AG09309 (cell line): ENCODE results near the gene RAB17.

ENCODE experiments used
- DNase-seq: peaks from one replicate; pipeline ENCODE4 v3.0.0-alpha.2; 2010; ENCODE audit warnings: low read depth
- H3K4me3 ChIP-seq: 2 replicates; pipeline ENCODE4 v1.5.1; 2011; ENCODE audit warnings: mild to moderate bottlenecking, low read depth, low read length, moderate library complexity; ENCODE audit not compliant: control insufficient read depth
- TF ChIP-seq, protein P1 (sequence below): IDR thresholded peaks from 2 replicates; pipeline ENCODE4 v1.5.1; 2011; ENCODE audit warnings: mild to moderate bottlenecking, low read depth, low read length, inconsistent platforms; ENCODE audit not compliant: insufficient read depth, control insufficient read depth; ENCODE audit errors: missing control alignments

The RAB17 gene

DNA sequence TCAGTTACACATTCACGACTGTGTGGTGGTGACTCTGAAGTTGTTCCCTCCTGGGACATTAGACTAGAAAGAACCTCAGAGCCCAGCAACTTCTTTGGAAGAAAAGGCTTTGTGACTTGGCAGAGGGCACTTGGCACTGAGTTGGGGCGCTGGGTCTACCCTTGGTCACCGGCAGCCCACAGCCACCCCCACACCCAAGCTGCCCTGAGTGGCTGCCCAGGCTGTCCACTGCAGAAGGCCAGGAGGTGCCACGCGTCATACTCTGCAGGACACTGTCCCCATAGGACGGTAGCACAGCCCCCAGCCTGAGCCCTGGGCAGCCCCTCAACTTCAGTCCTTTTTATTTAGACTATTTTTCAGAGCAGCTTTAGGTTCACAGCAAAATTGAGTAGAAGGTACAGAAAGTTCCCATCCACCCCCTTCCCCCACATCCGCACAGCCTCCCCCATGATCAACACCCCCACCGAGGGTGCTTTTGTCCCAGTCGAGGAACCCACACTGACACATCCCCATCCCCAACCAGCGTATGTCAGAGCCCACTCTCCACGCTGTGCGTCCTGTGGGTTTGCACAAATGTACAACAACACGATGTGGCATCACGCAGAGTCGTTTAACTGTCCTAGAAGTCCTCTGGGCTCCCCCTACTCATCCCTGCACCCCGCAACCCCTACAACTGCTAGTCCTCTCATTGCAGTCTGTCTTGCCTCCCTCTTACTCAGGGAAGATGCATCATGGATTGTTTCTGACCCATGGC is 23.1 kb downstream of the RAB17 start:
- TF ChIP-seq, protein P1, sequence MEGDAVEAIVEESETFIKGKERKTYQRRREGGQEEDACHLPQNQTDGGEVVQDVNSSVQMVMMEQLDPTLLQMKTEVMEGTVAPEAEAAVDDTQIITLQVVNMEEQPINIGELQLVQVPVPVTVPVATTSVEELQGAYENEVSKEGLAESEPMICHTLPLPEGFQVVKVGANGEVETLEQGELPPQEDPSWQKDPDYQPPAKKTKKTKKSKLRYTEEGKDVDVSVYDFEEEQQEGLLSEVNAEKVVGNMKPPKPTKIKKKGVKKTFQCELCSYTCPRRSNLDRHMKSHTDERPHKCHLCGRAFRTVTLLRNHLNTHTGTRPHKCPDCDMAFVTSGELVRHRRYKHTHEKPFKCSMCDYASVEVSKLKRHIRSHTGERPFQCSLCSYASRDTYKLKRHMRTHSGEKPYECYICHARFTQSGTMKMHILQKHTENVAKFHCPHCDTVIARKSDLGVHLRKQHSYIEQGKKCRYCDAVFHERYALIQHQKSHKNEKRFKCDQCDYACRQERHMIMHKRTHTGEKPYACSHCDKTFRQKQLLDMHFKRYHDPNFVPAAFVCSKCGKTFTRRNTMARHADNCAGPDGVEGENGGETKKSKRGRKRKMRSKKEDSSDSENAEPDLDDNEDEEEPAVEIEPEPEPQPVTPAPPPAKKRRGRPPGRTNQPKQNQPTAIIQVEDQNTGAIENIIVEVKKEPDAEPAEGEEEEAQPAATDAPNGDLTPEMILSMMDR: no peak
- no peak overlapping the region for H3K4me3 ChIP-seq
- DNase-seq: no peak

DNA sequence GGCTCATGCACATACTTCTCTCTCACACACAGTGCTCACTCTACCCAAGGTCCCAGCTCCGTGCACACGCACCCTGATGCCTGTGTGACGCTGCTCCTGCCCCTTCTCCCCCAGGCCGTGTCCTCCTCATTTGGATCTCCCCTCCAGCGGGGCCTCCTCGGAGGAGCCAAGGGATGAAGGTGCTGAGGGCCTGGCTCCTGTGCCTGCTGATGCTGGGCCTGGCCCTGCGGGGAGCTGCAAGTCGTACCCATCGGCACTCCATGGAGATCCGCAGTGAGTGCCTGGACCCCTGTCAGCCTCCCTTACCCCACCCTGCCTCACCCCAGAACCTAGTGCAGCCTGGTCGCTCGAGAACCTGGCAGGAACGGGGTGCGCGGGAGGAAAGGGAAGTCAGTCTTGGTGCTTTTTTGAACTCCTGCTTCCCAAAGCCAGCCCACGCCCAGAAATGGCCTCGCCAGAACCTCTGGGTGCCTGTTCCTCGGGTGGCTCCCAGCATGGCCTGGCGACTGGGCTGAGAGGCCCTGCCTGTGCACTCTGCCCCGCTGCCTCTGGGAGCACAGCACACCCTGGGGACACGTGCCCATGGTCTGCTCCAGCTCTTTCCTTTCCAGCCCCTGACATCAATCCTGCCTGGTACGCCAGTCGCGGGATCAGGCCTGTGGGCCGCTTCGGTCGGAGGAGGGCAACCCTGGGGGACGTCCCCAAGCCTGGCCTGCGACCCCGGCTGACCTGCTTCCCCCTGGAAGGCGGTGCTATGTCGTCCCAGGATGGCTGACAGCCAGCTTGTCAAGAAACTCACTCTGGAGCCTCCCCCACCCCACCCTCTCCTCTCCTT is 23.9 kb downstream of the RAB17 start, which contains the start of gene PRLH:
TSS of gene PRLH (plus strand) at position 174 of the 835 bp plus-strand sequence. CDS start at position 174, 0 bp downstream.
- no peak within 1 kb of the TSS for H3K4me3 ChIP-seq
- no peak for DNase-seq
- TF ChIP-seq, protein P1: no peak

DNA sequence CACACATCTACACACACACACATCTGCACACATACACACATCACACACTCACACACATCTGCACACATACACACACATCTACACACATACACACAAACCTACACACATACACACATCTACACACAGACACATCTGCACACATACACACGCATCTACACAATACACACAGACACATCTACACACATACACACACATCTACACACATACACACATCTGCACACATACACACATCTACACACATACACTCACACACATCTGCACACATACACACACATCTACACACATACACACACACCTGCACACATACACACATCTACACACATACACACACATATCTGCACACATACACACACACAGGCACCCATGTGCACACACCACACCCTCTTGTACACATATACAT is 24.6 kb downstream of the RAB17 start:
- no peak overlapping the region for H3K4me3 ChIP-seq
- no peak for DNase-seq
- TF ChIP-seq, protein P1: no peak

DNA sequence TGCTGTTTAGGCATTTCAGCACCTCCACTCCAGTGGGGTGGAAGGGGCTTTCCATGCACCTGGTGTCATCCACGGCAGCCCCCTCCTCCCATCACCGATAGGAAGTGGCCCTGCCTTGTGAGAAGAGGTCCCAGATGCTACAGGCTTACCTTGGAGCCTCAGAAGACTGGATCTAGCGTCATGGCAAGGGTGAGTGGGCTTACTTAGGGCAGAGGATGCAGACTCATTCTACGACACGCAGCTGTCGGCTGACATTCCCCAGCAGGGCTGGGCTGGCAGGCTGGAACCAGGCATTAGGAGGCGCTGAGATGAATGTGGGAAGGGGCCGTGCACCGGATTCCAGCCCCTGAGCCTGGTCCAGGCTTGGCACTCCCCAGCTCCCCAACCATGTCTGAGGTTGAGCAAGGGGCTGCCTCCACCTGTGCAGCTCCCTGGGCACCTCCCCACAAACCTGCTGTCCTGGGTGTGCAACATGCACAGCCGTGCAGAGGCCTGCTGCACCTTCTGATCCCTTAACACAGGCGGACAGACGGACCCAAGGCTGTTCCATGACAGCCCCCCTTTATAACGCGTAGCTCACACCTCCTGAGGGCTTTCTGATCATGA is 25.9 kb downstream of the RAB17 start:
- H3K4me3 ChIP-seq: no peak overlapping the region
- TF ChIP-seq, protein P1: no peak
- no peak for DNase-seq

DNA sequence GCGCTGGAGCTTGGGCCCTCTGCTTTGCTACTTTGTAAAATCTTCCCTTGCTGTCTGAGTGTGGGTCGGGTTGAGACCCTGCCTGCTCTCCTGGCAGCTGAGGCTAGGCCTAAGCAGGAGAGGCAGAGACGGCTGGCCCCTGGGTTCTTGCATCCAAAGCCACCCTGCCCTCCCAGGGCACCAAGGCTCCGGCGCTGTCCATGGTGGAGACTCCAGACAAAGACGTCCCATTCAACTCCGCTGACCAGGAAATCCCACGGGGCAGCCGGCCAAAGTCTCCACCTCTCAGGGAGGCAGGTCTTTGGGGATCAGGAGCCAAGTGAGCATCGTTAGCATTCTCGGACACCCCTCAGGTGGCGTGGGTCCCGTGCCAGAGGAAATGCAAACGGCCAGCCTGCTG is 26.7 kb downstream of the RAB17 start:
- TF ChIP-seq, protein P1: no peak
- no peak overlapping the region for H3K4me3 ChIP-seq
- DNase-seq: no peak

DNA sequence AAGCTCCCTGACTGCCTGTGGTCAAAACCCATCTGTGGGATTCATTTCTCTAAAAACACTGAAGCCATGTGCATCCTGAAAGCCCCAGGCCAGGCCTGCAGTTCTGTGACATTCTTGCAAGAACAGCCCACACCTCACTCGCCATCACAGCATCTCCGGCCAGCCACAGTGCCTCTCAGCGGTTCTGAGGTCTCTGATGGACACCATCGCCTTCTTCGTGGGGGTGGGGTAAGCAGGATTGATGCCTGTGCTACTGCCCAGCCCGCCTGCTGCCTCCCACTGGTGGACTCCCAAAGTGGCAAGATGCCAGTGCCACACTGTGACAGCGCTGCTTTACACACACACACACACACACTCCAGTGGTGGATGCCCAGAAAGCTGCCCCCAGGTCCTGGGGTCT is 29.3 kb downstream of the RAB17 start:
- TF ChIP-seq, protein P1: no peak
- no peak overlapping the region for H3K4me3 ChIP-seq
- no peak for DNase-seq
